Progenitor cell of endocrine pancreas (in vitro differentiated cells): ENCODE results near the gene FURIN. TPM values are rescaled to one million over a fixed set of nuclear protein-coding genes. Genes with fewer than 3 reads are reported as not detected.

Experiments
- DNase-seq: peaks from one replicate; pipeline ENCODE4 v3.0.0; 2021; ENCODE audit warnings: low spot score; ENCODE audit not compliant: unreplicated experiment
- H3K27ac Mint-ChIP-seq: 2 replicates; pipeline ENCODE4 v1.8.0; 2021; ENCODE audit warnings: mild to moderate bottlenecking, moderate library complexity, mixed read lengths
- H3K27me3 Mint-ChIP-seq: 2 replicates; pipeline ENCODE4 v1.8.0; 2021; ENCODE audit warnings: mixed read lengths
- H3K36me3 Mint-ChIP-seq: 2 replicates; pipeline ENCODE4 v1.8.0; 2022; ENCODE audit warnings: mixed read lengths; ENCODE audit not compliant: insufficient read depth
- H3K4me1 Mint-ChIP-seq: 2 replicates; pipeline ENCODE4 v1.8.0; 2021; ENCODE audit warnings: low read depth, mixed read lengths
- H3K4me3 Mint-ChIP-seq: 2 replicates; pipeline ENCODE4 v1.8.0; 2021; ENCODE audit warnings: low read depth, mild to moderate bottlenecking, moderate library complexity, mixed read lengths
- H3K9me3 Mint-ChIP-seq: 2 replicates; pipeline ENCODE4 v1.8.0; 2021; ENCODE audit warnings: low read depth, mixed read lengths
- total RNA-seq: library from RNA; stranded (reverse); gene quantifications from 2 replicates; pipeline ENCODE4 v1.2.1, GENCODE V29; 2021
- TF ChIP-seq, protein P1 (sequence below): fragments of 200-600 bp; sonication (generic); IDR thresholded peaks from one replicate; pipeline ENCODE4 v1.5.0; 2021; ENCODE audit warnings: antibody characterized with exemption, mild to moderate bottlenecking; ENCODE audit not compliant: unreplicated experiment

Gene FURIN
- total RNA-seq, 1 donor from 2014 or later, result 64.8 TPM

- TF ChIP-seq, protein P1, sequence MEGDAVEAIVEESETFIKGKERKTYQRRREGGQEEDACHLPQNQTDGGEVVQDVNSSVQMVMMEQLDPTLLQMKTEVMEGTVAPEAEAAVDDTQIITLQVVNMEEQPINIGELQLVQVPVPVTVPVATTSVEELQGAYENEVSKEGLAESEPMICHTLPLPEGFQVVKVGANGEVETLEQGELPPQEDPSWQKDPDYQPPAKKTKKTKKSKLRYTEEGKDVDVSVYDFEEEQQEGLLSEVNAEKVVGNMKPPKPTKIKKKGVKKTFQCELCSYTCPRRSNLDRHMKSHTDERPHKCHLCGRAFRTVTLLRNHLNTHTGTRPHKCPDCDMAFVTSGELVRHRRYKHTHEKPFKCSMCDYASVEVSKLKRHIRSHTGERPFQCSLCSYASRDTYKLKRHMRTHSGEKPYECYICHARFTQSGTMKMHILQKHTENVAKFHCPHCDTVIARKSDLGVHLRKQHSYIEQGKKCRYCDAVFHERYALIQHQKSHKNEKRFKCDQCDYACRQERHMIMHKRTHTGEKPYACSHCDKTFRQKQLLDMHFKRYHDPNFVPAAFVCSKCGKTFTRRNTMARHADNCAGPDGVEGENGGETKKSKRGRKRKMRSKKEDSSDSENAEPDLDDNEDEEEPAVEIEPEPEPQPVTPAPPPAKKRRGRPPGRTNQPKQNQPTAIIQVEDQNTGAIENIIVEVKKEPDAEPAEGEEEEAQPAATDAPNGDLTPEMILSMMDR, result no peak
- Mint-ChIP-seq H3K27me3 (no peaks in the 10 kb centered on the region), H3K36me3 (peaks cover 21% of the 10 kb centered on the region), H3K4me1 (no peaks in the 10 kb centered on the region), H3K9me3 (no peaks in the 10 kb centered on the region), H3K27ac (no peak overlapping the region), H3K4me3 (no peak overlapping the region)
- no peak for DNase-seq
Observed at GRCh38 chr15:90915216-90915807, 46.9 kb downstream of the FURIN start.

- TF ChIP-seq, protein P1, result no peak
- H3K36me3 Mint-ChIP-seq, result peaks cover 21% of the 10 kb centered on the region
- DNase-seq, result no peak
- no peaks in the 10 kb centered on the region for H3K4me1 Mint-ChIP-seq
- no peak overlapping the region for H3K4me3 Mint-ChIP-seq
- H3K27ac Mint-ChIP-seq, result no peak overlapping the region
- no peaks in the 10 kb centered on the region for H3K9me3 Mint-ChIP-seq
- no peaks in the 10 kb centered on the region for H3K27me3 Mint-ChIP-seq
Observed at GRCh38 chr15:90915808-90916440, 47.5 kb downstream of the FURIN start.

- no peak overlapping the region for H3K27ac Mint-ChIP-seq
- H3K27me3 Mint-ChIP-seq, result no peaks in the 10 kb centered on the region
- no peak overlapping the region for H3K4me3 Mint-ChIP-seq
- no peaks in the 10 kb centered on the region for H3K9me3 Mint-ChIP-seq
- no peak for DNase-seq
- TF ChIP-seq, protein P1, result no peak
- H3K36me3 Mint-ChIP-seq, result peaks cover 23% of the 10 kb centered on the region
- no peaks in the 10 kb centered on the region for H3K4me1 Mint-ChIP-seq
Observed at GRCh38 chr15:90916461-90916860, 48.1 kb downstream of the FURIN start.

DNA sequence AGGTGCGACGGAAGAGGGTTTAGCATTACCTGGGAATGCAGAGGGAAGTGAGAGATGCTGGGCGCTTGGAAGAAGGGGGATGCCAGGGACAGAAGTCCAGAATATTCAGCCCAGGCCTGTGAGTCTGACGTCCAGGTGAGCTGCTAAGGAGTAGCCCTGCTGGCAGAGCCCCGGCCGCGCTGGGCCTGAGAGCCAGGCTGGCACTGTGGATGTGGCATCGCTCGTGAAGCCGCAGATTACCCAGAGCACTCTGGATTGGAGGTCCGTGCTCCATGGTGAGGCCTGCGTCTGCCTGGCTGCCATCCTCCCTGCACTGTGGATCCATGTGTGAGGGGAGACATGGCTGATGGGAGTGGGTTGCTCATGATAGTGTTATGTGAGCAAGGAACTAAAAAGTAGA lies 49.2 kb downstream of the FURIN start:
- TF ChIP-seq, protein P1, result no peak
- Mint-ChIP-seq H3K4me1 (no peaks in the 10 kb centered on the region), H3K36me3 (peaks cover 23% of the 10 kb centered on the region), H3K27me3 (no peaks in the 10 kb centered on the region), H3K27ac (no peak overlapping the region), H3K9me3 (no peaks in the 10 kb centered on the region), H3K4me3 (no peak overlapping the region)
- no peak for DNase-seq

GRCh38 chr15:90918034-90918788 lies 49.8 kb downstream of the FURIN start:
- H3K4me3 Mint-ChIP-seq, result no peak overlapping the region
- H3K4me1 Mint-ChIP-seq, result no peaks in the 10 kb centered on the region
- no peaks in the 10 kb centered on the region for H3K9me3 Mint-ChIP-seq
- TF ChIP-seq, protein P1, result no peak
- H3K27me3 Mint-ChIP-seq, result no peaks in the 10 kb centered on the region
- DNase-seq, result no peak
- peaks cover 23% of the 10 kb centered on the region for H3K36me3 Mint-ChIP-seq
- no peak overlapping the region for H3K27ac Mint-ChIP-seq
